ENCODE results near the gene TLE3.

The TLE3 gene

GRCh38 chr15:70098461-70099166, 897 bp upstream of the TLE3 start:
- DNase-seq: peak; percentile 32

GRCh38 chr15:70098153-70098460, 390 bp upstream of the TLE3 start:
- DNase-seq: no peak

GRCh38 chr15:70097063-70097320, 725 bp downstream of the TLE3 start:
- DNase-seq: no peak

GRCh38 chr15:70096215-70097062, 1.3 kb downstream of the TLE3 start:
- peak; percentile 70 for DNase-seq

GRCh38 chr15:70095408-70096214, 2.1 kb downstream of the TLE3 start:
- peak; percentile 63 for DNase-seq

- DNase-seq: no peak
Observed at GRCh38 chr15:70094690-70095311, 2.9 kb downstream of the TLE3 start.

GRCh38 chr15:70093481-70094319, 4.0 kb downstream of the TLE3 start:
- no peak for DNase-seq

GRCh38 chr15:70093070-70093469, 4.6 kb downstream of the TLE3 start:
- no peak for DNase-seq

GRCh38 chr15:70092464-70093027, 5.2 kb downstream of the TLE3 start:
- DNase-seq: no peak

- no peak for DNase-seq
Observed at GRCh38 chr15:70091726-70092463, 5.8 kb downstream of the TLE3 start.

- no peak for DNase-seq
Observed at GRCh38 chr15:70090436-70091296, 7.1 kb downstream of the TLE3 start.

GRCh38 chr15:70089692-70089971, 8.1 kb downstream of the TLE3 start:
- no peak for DNase-seq

- no peak for DNase-seq
Observed at GRCh38 chr15:70088887-70089691, 8.6 kb downstream of the TLE3 start.

- no peak for DNase-seq
Observed at GRCh38 chr15:70088455-70088854, 9.3 kb downstream of the TLE3 start.

GRCh38 chr15:70087708-70088352, 9.9 kb downstream of the TLE3 start:
- no peak for DNase-seq

GRCh38 chr15:70086636-70087035, 11.1 kb downstream of the TLE3 start:
- no peak for DNase-seq

GRCh38 chr15:70084461-70084860, 13.3 kb downstream of the TLE3 start:
- DNase-seq: no peak

- no peak for DNase-seq
Observed at GRCh38 chr15:70083946-70084345, 13.8 kb downstream of the TLE3 start.

GRCh38 chr15:70083418-70083817, 14.3 kb downstream of the TLE3 start:
- no peak for DNase-seq
